WTC11 (cell line): ENCODE data around the gene USP8. TPM values are rescaled to one million over a fixed set of nuclear protein-coding genes. Genes with fewer than 3 reads are reported as not detected.

ENCODE experiments used
- ATAC-seq: fragments of 200-7000 bp; cut with Tn5 transposase; 2 replicates; pipeline ENCODE4 v1.10.0; 2021; ENCODE audit warnings: mild to moderate bottlenecking, moderate library complexity
- CTCF ChIA-PET: fragments of 300-600 bp; sonication (Branson Sonifier 250); formaldehyde crosslinking; loops from one replicate; lab custom pipeline; 2021; ENCODE audit warnings: antibody characterized with exemption; lab: Charles Lee
- POLR2A ChIA-PET: fragments of 350-600 bp; sonication (Branson Sonifier 250); formaldehyde crosslinking; loops from one replicate; lab custom pipeline; 2021; ENCODE audit warnings: antibody characterized with exemption; lab: Charles Lee
- DNase-seq: peaks from one replicate; pipeline ENCODE4 v3.0.0; 2021; ENCODE audit warnings: low spot score
- H3K27ac Mint-ChIP-seq: 2 replicates; pipeline ENCODE4 v1.8.0; 2021; ENCODE audit warnings: mixed read lengths
- H3K27me3 Mint-ChIP-seq: 2 replicates; pipeline ENCODE4 v1.8.0; 2021; ENCODE audit warnings: low read depth, mild to moderate bottlenecking, moderate library complexity, mixed read lengths
- H3K36me3 Mint-ChIP-seq: 2 replicates; pipeline ENCODE4 v1.8.0; 2021; ENCODE audit warnings: mixed read lengths
- H3K4me1 Mint-ChIP-seq: 2 replicates; pipeline ENCODE4 v1.8.0; 2022; ENCODE audit warnings: mixed read lengths
- H3K4me3 Mint-ChIP-seq: 2 replicates; pipeline ENCODE4 v1.8.0; 2021; ENCODE audit warnings: mild to moderate bottlenecking, moderate library complexity, mixed read lengths
- H3K9me3 Mint-ChIP-seq: 2 replicates; pipeline ENCODE4 v1.8.0; 2021; ENCODE audit warnings: mixed read lengths
- ATF2 ChIP-seq: sonication (generic); formaldehyde crosslinking; IDR thresholded peaks from 2 replicates; pipeline ENCODE4 v1.8.1; 2022; ENCODE audit warnings: low read depth, missing genetic modification reagents, borderline replicate concordance
- ATF3 ChIP-seq: sonication (generic); formaldehyde crosslinking; conservative IDR thresholded peaks from 2 replicates; pipeline ENCODE4 v1.8.1; 2022; ENCODE audit warnings: mild to moderate bottlenecking, missing genetic modification reagents
- ATF6 ChIP-seq: sonication (generic); formaldehyde crosslinking; IDR thresholded peaks from 2 replicates; pipeline ENCODE4 v1.8.1; 2023; ENCODE audit warnings: mild to moderate bottlenecking, missing genetic modification reagents
- ESRRA ChIP-seq: sonication (generic); formaldehyde crosslinking; IDR thresholded peaks from 2 replicates; pipeline ENCODE4 v1.8.1; 2022; ENCODE audit warnings: mild to moderate bottlenecking, missing genetic modification reagents, borderline replicate concordance
- FOXP4 ChIP-seq: sonication (generic); formaldehyde crosslinking; IDR thresholded peaks from 2 replicates; pipeline ENCODE4 v1.8.0; 2022; ENCODE audit warnings: mild to moderate bottlenecking, missing genetic modification reagents
- GRHL2 ChIP-seq: fragments of 250-450 bp; sonication (Bioruptor Pico); IDR thresholded peaks from 2 replicates; pipeline ENCODE4 v1.8.0; 2022; ENCODE audit warnings: mild to moderate bottlenecking, moderate library complexity; ENCODE audit not compliant: insufficient replicate concordance, severe bottlenecking
- GTF2I ChIP-seq: fragments of 250-450 bp; sonication (Bioruptor Pico); conservative IDR thresholded peaks from 2 replicates; pipeline ENCODE4 v1.4.0; 2021; ENCODE audit warnings: mild to moderate bottlenecking
- IRF2 ChIP-seq: sonication (generic); formaldehyde crosslinking; IDR thresholded peaks from 2 replicates; pipeline ENCODE4 v1.8.0; 2022; ENCODE audit warnings: low read depth, missing genetic modification reagents, borderline replicate concordance
- MLX ChIP-seq: sonication (generic); formaldehyde crosslinking; IDR thresholded peaks from 2 replicates; pipeline ENCODE4 v1.8.1; 2023; ENCODE audit warnings: mild to moderate bottlenecking, missing genetic modification reagents, moderate library complexity
- NFATC4 ChIP-seq: fragments of 250-450 bp; sonication (Bioruptor Pico); IDR thresholded peaks from 2 replicates; pipeline ENCODE4 v1.9.0; 2021; ENCODE audit warnings: mild to moderate bottlenecking
- NFE2L1 ChIP-seq: sonication (generic); formaldehyde crosslinking; IDR thresholded peaks from 2 replicates; pipeline ENCODE4 v1.8.1; 2023; ENCODE audit warnings: missing genetic modification reagents
- NR1H2 ChIP-seq: sonication (generic); formaldehyde crosslinking; IDR thresholded peaks from 2 replicates; pipeline ENCODE4 v1.9.0; 2021; ENCODE audit warnings: mild to moderate bottlenecking, moderate library complexity, missing genetic modification reagents
- STAT6 ChIP-seq: sonication (generic); formaldehyde crosslinking; conservative IDR thresholded peaks from 2 replicates; pipeline ENCODE4 v1.8.1; 2023; ENCODE audit warnings: mild to moderate bottlenecking, low read depth, missing genetic modification reagents, moderate library complexity
- ZNF138 ChIP-seq: sonication (generic); formaldehyde crosslinking; conservative IDR thresholded peaks from 2 replicates; pipeline ENCODE4 v1.8.1; 2022; ENCODE audit warnings: mild to moderate bottlenecking, moderate library complexity, missing genetic modification reagents
- total RNA-seq: library from RNA; stranded (reverse); gene quantifications from 3 replicates; pipeline ENCODE4 v1.2.3, GENCODE V29; 2021

The USP8 gene
- total RNA-seq, 1 experiment from 2014 or later = 63.7 TPM

GRCh38 chr15:50471072-50471471 lies 46.9 kb downstream of the USP8 start:
- no peak for DNase-seq

GRCh38 chr15:50476143-50476542 lies 51.9 kb downstream of the USP8 start:
- CTCF ChIA-PET = interaction anchor here (0.6 kb wide), 1 partner anchor 354 kb away, joined by 4 read pairs; no protein-coding TSS in a partner anchor
- no peaks in the 10 kb centered on the region for H3K27me3 Mint-ChIP-seq
- POLR2A ChIA-PET = no interaction called here
- H3K36me3 Mint-ChIP-seq = peaks cover 31% of the 10 kb centered on the region
- H3K4me1 Mint-ChIP-seq = no peaks in the 10 kb centered on the region
- no peak overlapping the region for H3K4me3 Mint-ChIP-seq
- no peak for DNase-seq
- TF ChIP-seq ESRRA (no peak), IRF2 (CRISPR knock-in tag) (no peak), GRHL2 (no peak), NFE2L1 (no peak), ATF6 (CRISPR knock-in tag) (no peak), STAT6 (CRISPR knock-in tag) (no peak), NR1H2 (CRISPR knock-in tag) (no peak), FOXP4 (CRISPR knock-in tag) (no peak), NFATC4 (no peak), GTF2I (CRISPR knock-in tag) (no peak), ZNF138 (no peak), ATF3 (CRISPR knock-in tag) (no peak), MLX (no peak)
- H3K27ac Mint-ChIP-seq = no peak overlapping the region
- H3K9me3 Mint-ChIP-seq = no peaks in the 10 kb centered on the region
- no peak for ATAC-seq

More at GRCh38 chr15:50471072-50471471, 46.9 kb downstream of the USP8 start:
- peaks cover 12% of the 10 kb centered on the region for H3K4me1 Mint-ChIP-seq
- no peak for TF ChIP-seq ATF2 (CRISPR knock-in tag)
- TF ChIP-seq, all 79 proteins: peak for 0
- no peaks in the 10 kb centered on the region for H3K27me3 Mint-ChIP-seq
- no peak overlapping the region for H3K27ac Mint-ChIP-seq
- ATAC-seq = no peak
- no peaks in the 10 kb centered on the region for H3K9me3 Mint-ChIP-seq
- H3K4me3 Mint-ChIP-seq = no peak overlapping the region
- H3K36me3 Mint-ChIP-seq = peaks cover 10% of the 10 kb centered on the region
- POLR2A ChIA-PET = interaction anchor here (0.6 kb wide), 1 partner anchor 1453 kb away, joined by 4 read pairs; no protein-coding TSS in a partner anchor
- CTCF ChIA-PET = no interaction called here
